ENCODE measurements around the gene MGAT4D.
"Not testable (repeated sequence)": the region's sequence is repeated elsewhere in the genome, so short reads cannot be mapped to it uniquely, and the experiment has no call there.

Gene MGAT4D

GRCh38 chr4:140448830-140449229 is 49.3 kb downstream of the MGAT4D start:
- CTCF ChIA-PET, result no interaction called here
- POLR2A ChIA-PET, result no interaction called here

GRCh38 chr4:140448162-140448561 is 49.9 kb downstream of the MGAT4D start:
- no peak overlapping the region for H3K4me3 ChIP-seq (ENCODE audit: low read depth, low read length)
- DNase-seq (ENCODE audit: low read depth, low spot score), result no peak
- TF ChIP-seq CTCF (IDR thresholded peaks at IDR 0.05; ENCODE audit: insufficient read depth, low read length, missing control alignments), result no peak
- ChIA-PET CTCF (no interaction called here), POLR2A (no interaction called here)

More at GRCh38 chr4:140448830-140449229, 49.3 kb downstream of the MGAT4D start:
- no peak overlapping the region for H3K4me3 ChIP-seq (ENCODE audit: low read depth, low read length)
- no peak for DNase-seq (ENCODE audit: low read depth, low spot score)
- no peak for TF ChIP-seq CTCF (IDR thresholded peaks at IDR 0.05; ENCODE audit: insufficient read depth, low read length, missing control alignments)

GRCh38 chr4:140444347-140444746 is 53.7 kb downstream of the MGAT4D start:
- H3K4me3 ChIP-seq (ENCODE audit: low read depth, low read length); DNase-seq (ENCODE audit: low read depth, low spot score); CTCF ChIA-PET; POLR2A ChIA-PET: not testable (repeated sequence)

- DNase-seq (ENCODE audit: low read depth, low spot score), result no peak
- CTCF ChIA-PET, result interaction anchor here (0.6 kb wide), 1 partner anchor 86 kb away, joined by 3 read pairs; no protein-coding TSS in a partner anchor
Observed at GRCh38 chr4:140439644-140440142, 58.4 kb downstream of the MGAT4D start.

GRCh38 chr4:140427919-140428471 is 70.1 kb downstream of the MGAT4D start:
- no peak for DNase-seq (ENCODE audit: low read depth, low spot score)
- POLR2A ChIA-PET, result no interaction called here
- CTCF ChIA-PET, result interaction anchor here (0.8 to 2.1 kb wide), 7 partner anchors 9 to 182 kb away, joined by 3 to 6 read pairs (median 5); no protein-coding TSS in a partner anchor
- TF ChIP-seq CTCF (IDR thresholded peaks at IDR 0.05; ENCODE audit: insufficient read depth, low read length, missing control alignments), result no peak
- H3K4me3 ChIP-seq (ENCODE audit: low read depth, low read length), result peak overlapping the region; percentile 69

More at GRCh38 chr4:140439644-140440142, 58.4 kb downstream of the MGAT4D start:
- POLR2A ChIA-PET, result no interaction called here
- no peak for TF ChIP-seq CTCF (IDR thresholded peaks at IDR 0.05; ENCODE audit: insufficient read depth, low read length, missing control alignments)
- H3K4me3 ChIP-seq (ENCODE audit: low read depth, low read length), result no peak overlapping the region

GRCh38 chr4:140427106-140427918 is 70.8 kb downstream of the MGAT4D start, which contains the start of gene CLGN:
Gene CLGN (minus strand): TSS chr4:140427648. CDS start chr4:140413078, 14,570 bp downstream.
- H3K4me3 ChIP-seq (ENCODE audit: low read depth, low read length), result peak within 1 kb of the TSS; percentile 69
- no peak for DNase-seq (ENCODE audit: low read depth, low spot score)
- ChIA-PET CTCF (interaction anchor here (0.8 to 2.1 kb wide), 7 partner anchors 9 to 182 kb away, joined by 3 to 6 read pairs (median 5); no protein-coding TSS in a partner anchor), POLR2A (no interaction called here)
- peak; percentile 51 for TF ChIP-seq CTCF (IDR thresholded peaks at IDR 0.05; ENCODE audit: insufficient read depth, low read length, missing control alignments)

Measured in AG04449 (cell line).